Measurements from ENCODE around the gene RELN. TPM values are rescaled to one million over a fixed set of nuclear protein-coding genes. Genes with fewer than 3 reads are reported as not detected.
"Not testable (repeated sequence)": the region's sequence is repeated elsewhere in the genome, so short reads cannot be mapped to it uniquely, and the experiment has no call there.

Gene RELN
- total RNA-seq, 1 donor from 2014 or later, result 5.7 TPM

- H3K27ac Mint-ChIP-seq (ENCODE audit: unreplicated experiment), result no peak overlapping the region
These were observed 194.4 kb downstream of the RELN start for GRCh38 chr7:103795107-103795506.

GRCh38 chr7:103794424-103794823, 195.0 kb downstream of the RELN start:
- H3K27ac Mint-ChIP-seq (ENCODE audit: unreplicated experiment), result no peak overlapping the region

More at GRCh38 chr7:103795107-103795506, 194.4 kb downstream of the RELN start:
- no peak for DNase-seq
- H3K4me1 Mint-ChIP-seq (ENCODE audit: low read depth, unreplicated experiment), result no peaks in the 10 kb centered on the region
- no peak for TF ChIP-seq CTCF (IDR thresholded peaks at IDR 0.05; ENCODE audit: partially characterized antibody, unreplicated experiment)
- H3K4me3 Mint-ChIP-seq (ENCODE audit: unreplicated experiment), result no peak overlapping the region
- H3K36me3 Mint-ChIP-seq (ENCODE audit: unreplicated experiment), result peaks cover 10% of the 10 kb centered on the region
- no peaks in the 10 kb centered on the region for H3K27me3 Mint-ChIP-seq (ENCODE audit: unreplicated experiment)
- no peaks in the 10 kb centered on the region for H3K9me3 Mint-ChIP-seq (ENCODE audit: unreplicated experiment)

GRCh38 chr7:103793614-103794013, 195.8 kb downstream of the RELN start:
- Mint-ChIP-seq H3K9me3 (ENCODE audit: unreplicated experiment) (no peaks in the 10 kb centered on the region), H3K27ac (ENCODE audit: unreplicated experiment) (no peak overlapping the region), H3K4me3 (ENCODE audit: unreplicated experiment) (no peak overlapping the region), H3K4me1 (ENCODE audit: low read depth, unreplicated experiment) (no peaks in the 10 kb centered on the region), H3K27me3 (ENCODE audit: unreplicated experiment) (no peaks in the 10 kb centered on the region), H3K36me3 (ENCODE audit: unreplicated experiment) (peaks cover 10% of the 10 kb centered on the region)
- no peak for TF ChIP-seq CTCF (IDR thresholded peaks at IDR 0.05; ENCODE audit: partially characterized antibody, unreplicated experiment)
- DNase-seq, result no peak

More at GRCh38 chr7:103794424-103794823, 195.0 kb downstream of the RELN start:
- Mint-ChIP-seq H3K9me3 (ENCODE audit: unreplicated experiment) (no peaks in the 10 kb centered on the region), H3K4me1 (ENCODE audit: low read depth, unreplicated experiment) (no peaks in the 10 kb centered on the region), H3K27me3 (ENCODE audit: unreplicated experiment) (no peaks in the 10 kb centered on the region), H3K36me3 (ENCODE audit: unreplicated experiment) (peaks cover 10% of the 10 kb centered on the region), H3K4me3 (ENCODE audit: unreplicated experiment) (no peak overlapping the region)
- TF ChIP-seq CTCF (IDR thresholded peaks at IDR 0.05; ENCODE audit: partially characterized antibody, unreplicated experiment), result no peak
- no peak for DNase-seq

GRCh38 chr7:103791894-103792293, 197.6 kb downstream of the RELN start:
- TF ChIP-seq CTCF (IDR thresholded peaks at IDR 0.05; ENCODE audit: partially characterized antibody, unreplicated experiment), result no peak
- Mint-ChIP-seq H3K9me3 (ENCODE audit: unreplicated experiment) (no peaks in the 10 kb centered on the region), H3K4me3 (ENCODE audit: unreplicated experiment) (no peak overlapping the region), H3K36me3 (ENCODE audit: unreplicated experiment) (peaks cover 18% of the 10 kb centered on the region), H3K4me1 (ENCODE audit: low read depth, unreplicated experiment) (no peaks in the 10 kb centered on the region), H3K27me3 (ENCODE audit: unreplicated experiment) (peaks cover 2% of the 10 kb centered on the region), H3K27ac (ENCODE audit: unreplicated experiment) (no peak overlapping the region)
- no peak for DNase-seq

- peaks cover 21% of the 10 kb centered on the region for H3K36me3 Mint-ChIP-seq (ENCODE audit: unreplicated experiment)
- not testable (repeated sequence) for H3K4me3 Mint-ChIP-seq (ENCODE audit: unreplicated experiment); H3K9me3 Mint-ChIP-seq (ENCODE audit: unreplicated experiment); H3K4me1 Mint-ChIP-seq (ENCODE audit: low read depth, unreplicated experiment); H3K27me3 Mint-ChIP-seq (ENCODE audit: unreplicated experiment); H3K27ac Mint-ChIP-seq (ENCODE audit: unreplicated experiment); DNase-seq
These were observed 202.4 kb downstream of the RELN start for GRCh38 chr7:103787041-103787440.

All from glutamatergic neuron (in vitro differentiated cells).